DOHH2 (cell line): ENCODE data around the gene TRAPPC2L.

Experiments used
- H3F3A ChIP-seq: fragments of 200-600 bp; sonication (generic), shearing (Covaris generic); 2 replicates; pipeline ENCODE4 v1.6.0; 2016; ENCODE audit warnings: antibody characterized with exemption, mild to moderate bottlenecking; ENCODE audit not compliant: control insufficient read depth, insufficient read depth
- H3K27ac ChIP-seq: fragments of 200-600 bp; sonication (generic); 2 replicates; pipeline ENCODE4 v1.5.1; 2014; ENCODE audit warnings: low read depth, mild to moderate bottlenecking, low read length, moderate library complexity
- H3K27me3 ChIP-seq: fragments of 200-600 bp; sonication (generic); 2 replicates; pipeline ENCODE4 v1.6.1; 2014; ENCODE audit warnings: mild to moderate bottlenecking, low read length, mixed read lengths; ENCODE audit not compliant: control insufficient read depth
- H3K36me3 ChIP-seq: fragments of 200-600 bp; sonication (generic); 2 replicates; pipeline ENCODE4 v1.6.1; 2014; ENCODE audit warnings: mild to moderate bottlenecking, low read length, moderate library complexity, mixed read lengths; ENCODE audit not compliant: control insufficient read depth
- H3K4me1 ChIP-seq: fragments of 200-600 bp; sonication (generic); 2 replicates; pipeline ENCODE4 v1.6.1; 2014; ENCODE audit warnings: mild to moderate bottlenecking, low read length, mixed read lengths; ENCODE audit not compliant: control insufficient read depth
- H3K4me2 ChIP-seq: fragments of 200-600 bp; sonication (generic); 2 replicates; pipeline ENCODE4 v1.6.0; 2014; ENCODE audit warnings: mild to moderate bottlenecking, low read length, moderate library complexity
- H3K4me3 ChIP-seq: fragments of 200-600 bp; sonication (generic); 2 replicates; pipeline ENCODE4 v1.5.1; 2014; ENCODE audit warnings: mild to moderate bottlenecking, low read length, mixed read lengths
- H3K79me2 ChIP-seq: fragments of 200-600 bp; sonication (generic); 2 replicates; pipeline ENCODE4 v1.6.1; 2014; ENCODE audit warnings: mild to moderate bottlenecking, low read length, mixed read lengths; ENCODE audit not compliant: control insufficient read depth
- H3K9me2 ChIP-seq: fragments of 200-600 bp; sonication (generic); replicated peaks from 2 replicates; pipeline ENCODE4 v1.6.1; 2014; ENCODE audit warnings: mild to moderate bottlenecking, low read length, mixed read lengths; ENCODE audit not compliant: control insufficient read depth
- H3K9me3 ChIP-seq: fragments of 200-600 bp; sonication (generic); 2 replicates; pipeline ENCODE4 v1.6.1; 2014; ENCODE audit warnings: antibody characterized with exemption, low read length, mixed read lengths; ENCODE audit not compliant: control insufficient read depth, insufficient read depth
- H4K20me1 ChIP-seq: fragments of 200-600 bp; sonication (generic); 2 replicates; pipeline ENCODE4 v1.6.0; 2014; ENCODE audit warnings: low read depth, mild to moderate bottlenecking, antibody characterized with exemption, low read length, moderate library complexity; ENCODE audit not compliant: control insufficient read depth, insufficient read depth
- EZH2phosphoT487 ChIP-seq: fragments of 200-600 bp; sonication (generic); IDR thresholded peaks from 2 replicates; pipeline ENCODE4 v1.6.1; 2017; ENCODE audit warnings: borderline replicate concordance, mild to moderate bottlenecking, antibody characterized with exemption, low read length, moderate library complexity, mixed read lengths
- TF ChIP-seq, protein P1 (sequence below): fragments of 200-600 bp; sonication (generic); IDR thresholded peaks from one replicate; pipeline ENCODE4 v1.5.1; 2014; ENCODE audit warnings: antibody characterized with exemption, mild to moderate bottlenecking, low read depth, low read length; ENCODE audit not compliant: poor library complexity, severe bottlenecking

Gene TRAPPC2L

DNA sequence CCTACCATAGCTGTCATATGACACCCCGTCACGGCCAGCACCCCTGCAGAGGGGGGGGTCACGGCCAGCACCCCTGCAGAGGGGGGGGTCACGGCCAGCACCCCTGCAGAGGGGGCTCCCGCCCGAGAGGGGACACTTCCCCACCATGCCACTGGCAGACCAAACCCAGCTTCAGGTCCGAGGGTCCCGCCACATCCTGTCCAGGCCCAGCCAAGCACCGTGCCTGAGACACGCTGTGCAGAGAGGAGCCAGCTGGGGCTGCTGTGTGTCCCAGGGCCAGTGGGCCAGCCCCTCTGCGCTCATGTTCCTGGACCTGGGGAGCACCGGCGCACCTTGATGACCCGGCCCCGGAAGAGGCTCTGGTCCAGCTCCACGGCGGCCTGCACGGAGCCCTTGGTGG lies 7.6 kb downstream of the TRAPPC2L start:
- Histone ChIP-seq H4K20me1 (no peaks in the 10 kb centered on the region), H3K4me2 (no peak overlapping the region), H3K4me1 (0 out of 2 replicates have a peak, but pooled peaks cover 2% of the 10 kb centered on the region), H3K4me3 (no peak overlapping the region), H3K36me3 (peaks cover 14% of the 10 kb centered on the region), H3F3A (no peaks in the 10 kb centered on the region), H3K9me2 (no peaks in the 10 kb centered on the region), H3K79me2 (no peaks in the 10 kb centered on the region), H3K9me3 (no peaks in the 10 kb centered on the region), H3K27ac (no peak overlapping the region), H3K27me3 (peaks cover 14% of the 10 kb centered on the region)
- TF ChIP-seq EZH2phosphoT487, result no peak
- TF ChIP-seq, protein P1, sequence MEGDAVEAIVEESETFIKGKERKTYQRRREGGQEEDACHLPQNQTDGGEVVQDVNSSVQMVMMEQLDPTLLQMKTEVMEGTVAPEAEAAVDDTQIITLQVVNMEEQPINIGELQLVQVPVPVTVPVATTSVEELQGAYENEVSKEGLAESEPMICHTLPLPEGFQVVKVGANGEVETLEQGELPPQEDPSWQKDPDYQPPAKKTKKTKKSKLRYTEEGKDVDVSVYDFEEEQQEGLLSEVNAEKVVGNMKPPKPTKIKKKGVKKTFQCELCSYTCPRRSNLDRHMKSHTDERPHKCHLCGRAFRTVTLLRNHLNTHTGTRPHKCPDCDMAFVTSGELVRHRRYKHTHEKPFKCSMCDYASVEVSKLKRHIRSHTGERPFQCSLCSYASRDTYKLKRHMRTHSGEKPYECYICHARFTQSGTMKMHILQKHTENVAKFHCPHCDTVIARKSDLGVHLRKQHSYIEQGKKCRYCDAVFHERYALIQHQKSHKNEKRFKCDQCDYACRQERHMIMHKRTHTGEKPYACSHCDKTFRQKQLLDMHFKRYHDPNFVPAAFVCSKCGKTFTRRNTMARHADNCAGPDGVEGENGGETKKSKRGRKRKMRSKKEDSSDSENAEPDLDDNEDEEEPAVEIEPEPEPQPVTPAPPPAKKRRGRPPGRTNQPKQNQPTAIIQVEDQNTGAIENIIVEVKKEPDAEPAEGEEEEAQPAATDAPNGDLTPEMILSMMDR, result no peak

DNA sequence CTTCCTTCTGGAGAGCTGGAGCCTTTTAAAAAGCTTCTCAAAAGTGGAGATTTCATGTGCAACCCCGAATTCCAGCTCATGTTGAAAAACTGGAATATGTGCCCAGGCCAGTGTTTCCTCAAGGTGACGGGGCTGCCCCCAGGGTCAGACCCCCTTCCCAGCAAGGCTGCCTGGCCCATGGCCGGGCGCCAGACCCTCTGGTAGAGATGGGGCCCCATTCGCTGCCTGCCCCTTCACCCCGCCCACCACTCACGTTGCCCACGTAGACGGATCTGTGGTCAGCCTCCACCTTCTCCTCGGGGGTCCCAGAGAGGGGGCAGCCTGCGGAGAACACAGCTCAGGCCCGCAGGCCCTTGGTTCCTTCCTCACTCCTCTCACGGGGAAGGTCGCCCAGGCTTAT lies 8.4 kb downstream of the TRAPPC2L start:
- no peaks in the 10 kb centered on the region for H3K79me2 ChIP-seq
- no peak overlapping the region for H3K27ac ChIP-seq
- H3K4me3 ChIP-seq, result no peak overlapping the region
- no peak overlapping the region for H3K4me2 ChIP-seq
- no peaks in the 10 kb centered on the region for H3K4me1 ChIP-seq
- no peak for TF ChIP-seq EZH2phosphoT487
- TF ChIP-seq, protein P1, result no peak
- H3K9me3 ChIP-seq, result no peaks in the 10 kb centered on the region
- no peaks in the 10 kb centered on the region for H4K20me1 ChIP-seq
- H3K36me3 ChIP-seq, result peaks cover 7% of the 10 kb centered on the region; the same call in 1 of the 2 replicates
- peaks cover 19% of the 10 kb centered on the region for H3K27me3 ChIP-seq
- H3F3A ChIP-seq, result no peaks in the 10 kb centered on the region
- H3K9me2 ChIP-seq, result no peaks in the 10 kb centered on the region

DNA sequence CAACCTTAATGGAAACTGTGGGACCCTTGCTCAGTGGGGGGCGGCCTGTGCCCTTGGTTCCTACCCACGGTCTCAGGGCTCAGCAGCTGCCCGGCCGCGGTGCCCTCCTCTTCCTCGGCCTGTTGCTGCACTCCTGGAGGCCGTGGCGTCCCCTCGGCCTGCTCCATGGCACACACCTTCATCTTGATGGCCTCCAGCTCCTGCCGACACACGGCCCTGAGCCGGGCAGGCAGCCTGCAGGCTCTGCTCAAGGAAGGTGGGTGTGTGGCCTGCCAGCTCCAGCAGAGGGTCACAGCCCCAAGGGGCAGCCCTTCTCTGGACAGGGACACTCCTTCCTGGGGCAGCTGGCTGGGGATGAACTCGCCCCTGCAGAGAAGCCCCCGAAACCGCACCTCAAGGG lies 8.8 kb downstream of the TRAPPC2L start:
- no peaks in the 10 kb centered on the region for H4K20me1 ChIP-seq

More for the DNA sequence above, 8.8 kb downstream of the TRAPPC2L start:
- no peaks in the 10 kb centered on the region for H3F3A ChIP-seq
- H3K27me3 ChIP-seq, result peaks cover 24% of the 10 kb centered on the region
- H3K27ac ChIP-seq, result no peak overlapping the region
- no peaks in the 10 kb centered on the region for H3K9me3 ChIP-seq
- H3K4me1 ChIP-seq, result no peaks in the 10 kb centered on the region
- no peaks in the 10 kb centered on the region for H3K79me2 ChIP-seq
- H3K36me3 ChIP-seq, result peaks cover 4% of the 10 kb centered on the region; the same call in 1 of the 2 replicates
- no peaks in the 10 kb centered on the region for H3K9me2 ChIP-seq
- no peak overlapping the region for H3K4me3 ChIP-seq
- no peak for TF ChIP-seq EZH2phosphoT487
- TF ChIP-seq, protein P1, result no peak
- no peak overlapping the region for H3K4me2 ChIP-seq
